D721Med (cell line): ENCODE measurements around the gene PDCD1LG2.

Experiments
- DNase-seq: peaks from one replicate; pipeline ENCODE4 v3.0.0; 2011; ENCODE audit warnings: low spot score; ENCODE audit not compliant: insufficient read length
- FAIRE-seq: peaks from 2 replicates; lab custom pipeline; 2011; peaks lifted over from hg19 to GRCh38; lab: Jason Lieb, UNC
- CTCF ChIP-seq: IDR thresholded peaks from 2 replicates; pipeline ENCODE4 v1.5.1; 2012; ENCODE audit warnings: mild to moderate bottlenecking, control low read depth; ENCODE audit not compliant: insufficient read depth; ENCODE audit errors: missing control alignments

Gene PDCD1LG2

DNA sequence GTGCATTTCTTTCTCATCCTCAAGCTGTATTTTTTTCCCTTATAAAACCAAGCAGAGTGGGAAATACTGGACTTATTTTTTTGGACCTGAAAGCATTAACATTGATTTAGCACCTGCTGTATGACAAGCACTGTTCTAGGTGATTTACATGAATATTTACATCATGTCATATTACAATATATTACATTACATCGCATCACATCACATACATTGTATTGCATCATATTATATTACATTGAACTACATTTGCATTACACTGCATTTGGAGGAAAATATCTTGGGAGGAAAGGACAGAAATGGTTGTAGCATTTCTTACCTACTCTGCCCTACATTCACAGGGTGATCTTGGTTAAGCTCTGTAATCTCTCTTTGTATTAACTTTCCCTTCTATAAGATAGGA lies 11.2 kb upstream of the PDCD1LG2 start:
- DNase-seq (no peak), FAIRE-seq (no peak)
- TF ChIP-seq CTCF, result no peak

DNA sequence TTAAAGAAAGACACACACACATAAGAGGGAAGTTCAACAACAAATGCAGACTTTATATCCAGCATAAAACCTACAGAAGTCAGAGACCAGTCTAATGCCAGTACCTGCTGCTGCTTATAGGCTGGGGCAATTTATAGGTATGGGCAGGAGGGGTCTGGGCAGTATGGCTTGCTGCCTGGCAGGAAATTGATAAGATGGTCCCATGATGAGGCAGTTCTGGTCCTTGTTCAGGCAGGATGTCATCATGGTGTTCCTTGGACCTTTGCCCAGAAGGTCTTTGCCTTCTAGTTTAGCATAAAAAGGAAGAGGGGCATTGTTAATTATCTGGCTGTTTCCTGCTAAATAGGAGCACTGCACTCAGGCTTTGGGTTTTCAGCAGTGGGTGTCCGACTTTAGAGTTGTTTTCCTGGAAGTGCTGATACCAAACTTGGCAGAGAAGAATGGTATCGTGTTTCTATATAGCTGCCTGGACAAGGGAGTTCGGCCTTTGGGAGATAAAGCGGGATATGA lies 10.4 kb upstream of the PDCD1LG2 start:
- no peak for TF ChIP-seq CTCF
- DNase-seq, result no peak
- FAIRE-seq, result no peak

GRCh38 chr9:5500441-5501235 lies 9.7 kb upstream of the PDCD1LG2 start:
- FAIRE-seq, result no peak
- DNase-seq, result no peak
- TF ChIP-seq CTCF, result no peak

DNA sequence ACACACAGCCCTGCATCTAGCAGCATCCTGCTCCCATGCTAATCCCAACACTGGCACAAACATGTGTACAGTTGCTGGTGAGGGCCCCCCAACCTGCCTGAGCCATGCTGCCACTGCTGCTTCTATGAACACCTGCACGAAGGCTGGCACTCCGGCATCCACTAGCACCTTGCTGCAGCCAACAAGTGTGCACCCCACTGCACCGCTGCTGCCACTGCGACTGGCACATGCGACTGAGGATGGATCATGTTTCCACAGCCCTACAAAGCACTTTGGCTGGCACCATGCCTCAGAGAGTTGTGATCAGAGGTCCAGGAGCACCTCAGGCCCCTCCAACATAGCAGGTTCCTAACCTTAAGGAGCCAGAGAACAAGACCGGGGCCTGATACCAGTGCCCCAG lies 7.8 kb upstream of the PDCD1LG2 start:
- no peak for TF ChIP-seq CTCF
- FAIRE-seq (no peak), DNase-seq (no peak)

DNA sequence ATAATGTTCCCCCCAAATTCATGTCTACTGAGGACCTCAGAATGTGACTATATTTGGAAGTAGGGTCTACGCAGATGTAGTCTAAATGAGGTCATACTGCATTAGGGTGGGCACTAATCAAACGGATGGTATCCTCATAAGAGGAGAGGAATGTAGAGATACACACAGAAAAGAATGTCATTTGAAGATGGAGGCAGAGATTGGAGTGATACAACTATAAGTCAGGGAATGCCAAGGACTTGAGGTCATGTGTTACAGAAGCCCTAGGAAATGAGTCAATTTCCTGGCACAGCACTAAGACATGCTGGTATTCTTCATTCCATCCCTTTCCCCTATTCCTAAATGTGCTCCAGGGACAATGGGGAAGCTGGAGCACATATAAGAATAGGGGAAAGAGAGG lies 758 bp upstream of the PDCD1LG2 start:
- TF ChIP-seq CTCF, result no peak
- FAIRE-seq (no peak), DNase-seq (no peak)

GRCh38 chr9:5510989-5511388 lies 658 bp downstream of the PDCD1LG2 start:
- no peak for FAIRE-seq
- no peak for TF ChIP-seq CTCF
- DNase-seq, result no peak

- DNase-seq (no peak), FAIRE-seq (no peak)
- no peak for TF ChIP-seq CTCF
These were observed 1.1 kb downstream of the PDCD1LG2 start for GRCh38 chr9:5511476-5511875.
